ENCODE data around the gene EFR3B. TPM values are rescaled to one million over a fixed set of nuclear protein-coding genes. Genes with fewer than 3 reads are reported as not detected.
"Not testable (repeated sequence)": the region's sequence is repeated elsewhere in the genome, so short reads cannot be mapped to it uniquely, and the experiment has no call there.

EFR3B gene
- 1 to 10 TPM in 1 of 2 donors, under 1 TPM in 1; 0.98 to 3.2 TPM for total RNA-seq

DNA sequence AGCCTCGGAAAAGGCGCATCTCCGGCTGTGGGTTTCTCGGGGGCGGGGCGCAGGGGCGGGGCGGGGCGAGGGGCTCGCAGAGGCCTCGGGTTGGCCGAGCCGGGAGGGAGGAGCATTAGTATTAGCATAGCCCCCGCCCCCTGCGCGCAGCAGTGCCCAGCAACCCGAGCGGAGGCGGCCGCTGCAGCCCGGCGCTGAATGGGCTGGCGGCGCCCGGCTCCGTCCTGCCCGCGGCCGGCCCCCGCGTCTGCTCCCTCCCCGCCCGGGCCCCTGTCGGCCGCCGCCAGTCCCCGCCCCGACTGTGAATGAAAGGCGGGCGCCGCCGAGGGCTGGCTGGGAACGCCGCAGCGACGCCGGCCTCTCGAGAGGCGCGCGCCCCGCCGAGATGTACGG, at the start of gene EFR3B:
TSS of gene EFR3B (plus strand) at position 149 of the 393 bp plus-strand sequence. CDS start at position 386, 237 bp downstream.
- Mint-ChIP-seq H3K9me3 (no peaks in the 10 kb centered on the region), H3K36me3 (no peaks in the 10 kb centered on the region), H3K4me3 (peak within 1 kb of the TSS; percentile 87), H3K27ac (peak within 1 kb of the TSS; percentile 63 to 78), H3K27me3 (peaks cover 22 to 33% of the 10 kb centered on the region in 2 donors), H3K4me1 (ENCODE audit: low read depth in 2 of 2) (peaks cover 24 to 26% of the 10 kb centered on the region in 2 donors)
- ATAC-seq: peak; percentile 98 to 99
- peak; percentile 95 for DNase-seq (ENCODE audit: low spot score)

DNA sequence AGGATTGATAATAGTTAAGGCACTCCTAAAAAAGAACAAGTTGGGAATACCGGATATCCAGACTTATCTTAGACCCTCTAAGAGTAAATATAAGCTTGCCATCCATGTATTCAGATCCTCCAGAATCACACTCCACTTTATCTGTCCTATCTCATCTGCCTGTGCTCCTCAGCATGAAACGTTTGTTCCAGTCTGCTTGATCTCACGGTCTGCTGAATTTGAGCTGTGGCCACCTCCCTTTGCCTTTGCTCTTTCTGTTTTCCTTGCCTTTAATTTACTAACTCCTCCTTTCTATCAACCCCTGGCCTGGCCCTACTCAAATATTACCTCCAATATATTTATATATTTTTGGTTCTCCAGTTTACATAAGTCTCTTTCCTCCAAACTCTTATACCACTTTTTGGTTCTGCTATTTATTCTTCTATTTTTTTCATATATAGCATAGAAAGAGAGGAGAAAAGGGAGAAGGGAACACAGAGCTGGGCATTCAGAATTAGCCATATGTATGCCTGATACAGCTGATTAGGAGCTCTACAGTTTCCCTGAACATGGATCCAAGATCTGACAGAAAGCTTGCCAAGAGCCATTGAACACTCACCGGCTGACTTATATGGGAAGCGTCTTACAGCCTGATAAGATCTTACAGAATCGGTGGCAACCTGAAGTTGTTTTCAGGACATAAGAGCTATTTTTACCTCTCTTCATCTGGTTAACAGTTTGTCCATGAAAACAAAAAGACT, 48.3 kb upstream of the EFR3B start:
- Mint-ChIP-seq H3K9me3 (no peaks in the 10 kb centered on the region), H3K4me3 (no peak overlapping the region), H3K27me3 (peaks cover 17 to 19% of the 10 kb centered on the region in 2 donors), H3K36me3 (no peaks in the 10 kb centered on the region), H3K4me1 (ENCODE audit: low read depth in 2 of 2) (no peaks in the 10 kb centered on the region), H3K27ac (no peak overlapping the region)
- ATAC-seq: no peak
- no peak for DNase-seq (ENCODE audit: low spot score)

GRCh38 chr2:24994146-24994724, 47.6 kb upstream of the EFR3B start:
- H3K27ac Mint-ChIP-seq: no peak overlapping the region
- H3K4me3 Mint-ChIP-seq: no peak overlapping the region
- H3K36me3 Mint-ChIP-seq: no peaks in the 10 kb centered on the region
- DNase-seq (ENCODE audit: low spot score) (no peak), ATAC-seq (no peak)
- H3K27me3 Mint-ChIP-seq: peaks cover 17 to 19% of the 10 kb centered on the region in 2 donors
- H3K9me3 Mint-ChIP-seq: no peaks in the 10 kb centered on the region
- no peaks in the 10 kb centered on the region for H3K4me1 Mint-ChIP-seq (ENCODE audit: low read depth in 2 of 2)

GRCh38 chr2:24999097-24999496, 42.8 kb upstream of the EFR3B start:
- peaks cover 12 to 16% of the 10 kb centered on the region in 2 donors for H3K27me3 Mint-ChIP-seq
- H3K36me3 Mint-ChIP-seq: not testable (repeated sequence)

DNA sequence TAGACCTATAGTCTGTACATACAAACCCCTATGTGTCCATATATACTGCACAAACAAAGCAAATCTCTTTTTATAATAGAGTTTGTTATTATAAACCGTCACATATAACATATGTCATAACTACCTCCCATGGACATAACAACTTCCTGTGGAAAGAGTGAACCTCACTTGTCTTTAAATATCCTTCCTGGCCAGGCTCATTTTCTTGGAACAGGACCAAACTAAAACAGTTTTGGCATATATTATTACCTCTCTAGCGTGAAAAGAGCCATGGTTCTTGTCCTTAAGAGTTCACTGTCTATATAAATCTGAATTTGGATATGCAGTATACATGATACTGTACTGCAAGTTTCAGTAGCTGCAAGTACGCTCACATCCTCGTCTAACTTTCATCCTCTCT, 41.8 kb upstream of the EFR3B start:
- ATAC-seq: no peak
- no peaks in the 10 kb centered on the region for H3K9me3 Mint-ChIP-seq
- no peaks in the 10 kb centered on the region for H3K36me3 Mint-ChIP-seq
- peaks cover 11 to 13% of the 10 kb centered on the region in 2 donors for H3K27me3 Mint-ChIP-seq
- no peak for DNase-seq (ENCODE audit: low spot score)
- H3K4me1 Mint-ChIP-seq (ENCODE audit: low read depth in 2 of 2): no peaks in the 10 kb centered on the region
- no peak overlapping the region for H3K4me3 Mint-ChIP-seq
- H3K27ac Mint-ChIP-seq: no peak overlapping the region

More at GRCh38 chr2:24999097-24999496, 42.8 kb upstream of the EFR3B start:
- DNase-seq (ENCODE audit: low spot score); H3K4me1 Mint-ChIP-seq (ENCODE audit: low read depth in 2 of 2); H3K9me3 Mint-ChIP-seq; ATAC-seq; H3K4me3 Mint-ChIP-seq; H3K27ac Mint-ChIP-seq: not testable (repeated sequence)

DNA sequence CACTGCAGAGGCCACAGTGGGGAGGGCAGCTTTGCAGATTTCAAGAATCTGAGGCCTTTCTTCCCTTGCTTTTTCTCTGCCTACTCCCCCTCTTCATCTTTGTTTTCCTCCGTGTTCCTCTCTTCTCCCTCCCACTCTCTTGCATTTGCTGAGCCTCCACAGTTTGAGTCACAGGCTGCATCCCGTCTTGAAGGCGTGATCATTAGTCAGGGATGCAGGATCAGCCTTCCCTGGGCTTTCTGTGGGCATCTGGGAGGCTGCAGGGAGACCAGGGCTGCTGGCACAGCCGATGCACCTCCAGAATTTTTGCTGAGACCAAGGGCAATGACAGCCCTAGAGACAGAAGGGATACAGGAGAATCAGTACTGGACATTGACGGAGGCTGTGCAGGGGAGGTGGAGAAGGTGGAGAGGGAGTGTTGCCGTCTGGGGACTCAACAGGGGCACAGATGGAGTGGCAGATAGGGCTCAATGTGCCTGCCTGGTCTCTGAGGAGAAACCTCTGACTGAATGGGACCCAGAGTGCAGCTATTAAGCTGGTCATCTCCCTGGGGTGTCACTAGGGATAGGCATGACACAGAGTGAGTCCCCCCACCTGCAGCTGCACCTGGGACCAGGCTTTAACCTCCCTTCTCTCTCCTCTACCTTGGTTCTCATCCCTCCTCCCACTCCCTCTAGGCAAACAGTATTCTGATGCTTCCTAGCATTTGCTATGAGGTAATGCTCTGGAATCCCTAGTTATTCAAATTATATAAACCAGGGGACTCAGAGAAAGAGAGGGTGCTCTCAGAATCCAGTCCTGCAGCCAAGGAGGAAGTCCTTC, 41.2 kb upstream of the EFR3B start:
- Mint-ChIP-seq H3K9me3 (no peaks in the 10 kb centered on the region), H3K27ac (no peak overlapping the region), H3K4me3 (no peak overlapping the region), H3K36me3 (no peaks in the 10 kb centered on the region), H3K27me3 (peaks cover 11 to 13% of the 10 kb centered on the region in 2 donors), H3K4me1 (ENCODE audit: low read depth in 2 of 2) (no peaks in the 10 kb centered on the region)
- no peak for DNase-seq (ENCODE audit: low spot score)
- peak in 1 of 2 donors; percentile 43 for ATAC-seq

DNA sequence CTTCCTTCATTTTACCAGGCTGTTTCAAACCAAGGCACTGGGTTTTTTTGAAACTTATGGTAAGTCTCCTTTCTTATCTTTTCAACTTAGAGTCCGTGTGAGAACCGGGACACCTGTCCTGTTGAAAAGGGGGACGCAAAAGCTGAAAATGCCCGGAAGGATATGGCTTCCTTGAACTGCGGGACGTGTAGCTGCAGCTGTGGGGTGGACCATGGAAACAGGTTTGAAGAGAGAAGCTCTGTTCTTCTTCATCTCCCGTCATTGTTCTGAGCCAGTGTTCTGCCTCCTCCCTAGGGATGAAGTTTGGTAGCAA, 40.6 kb upstream of the EFR3B start:
- Mint-ChIP-seq H3K4me3 (no peak overlapping the region), H3K9me3 (no peaks in the 10 kb centered on the region), H3K27ac (no peak overlapping the region), H3K27me3 (peaks cover 9 to 13% of the 10 kb centered on the region in 2 donors), H3K4me1 (ENCODE audit: low read depth in 2 of 2) (no peaks in the 10 kb centered on the region), H3K36me3 (no peaks in the 10 kb centered on the region)
- ATAC-seq (no peak), DNase-seq (ENCODE audit: low spot score) (no peak)

DNA sequence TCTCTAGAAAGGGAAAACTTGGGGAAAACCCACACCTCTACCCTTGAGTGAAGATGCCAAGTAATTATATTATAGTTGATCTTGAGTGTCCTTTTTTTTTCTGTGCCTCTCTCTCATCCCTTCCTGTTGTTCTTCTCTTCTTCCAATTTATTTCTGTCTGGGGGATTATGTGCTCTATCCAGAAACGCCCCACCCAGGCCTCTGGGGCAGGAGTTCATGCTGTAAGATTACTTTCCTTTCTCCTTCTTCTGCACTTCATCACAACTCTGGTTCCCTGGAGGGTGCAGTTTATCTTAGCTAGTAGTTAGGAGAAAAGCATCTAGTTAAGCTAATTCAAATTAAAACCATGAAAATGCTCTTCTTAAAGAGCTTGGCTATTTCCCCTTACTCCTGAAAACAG, 39.8 kb upstream of the EFR3B start:
- DNase-seq (ENCODE audit: low spot score): no peak
- Mint-ChIP-seq H3K4me1 (ENCODE audit: low read depth in 2 of 2) (no peaks in the 10 kb centered on the region), H3K36me3 (no peaks in the 10 kb centered on the region), H3K27ac (no peak overlapping the region), H3K4me3 (no peak overlapping the region), H3K27me3 (peaks cover 9 to 13% of the 10 kb centered on the region in 2 donors), H3K9me3 (no peaks in the 10 kb centered on the region)
- ATAC-seq: no peak

DNA sequence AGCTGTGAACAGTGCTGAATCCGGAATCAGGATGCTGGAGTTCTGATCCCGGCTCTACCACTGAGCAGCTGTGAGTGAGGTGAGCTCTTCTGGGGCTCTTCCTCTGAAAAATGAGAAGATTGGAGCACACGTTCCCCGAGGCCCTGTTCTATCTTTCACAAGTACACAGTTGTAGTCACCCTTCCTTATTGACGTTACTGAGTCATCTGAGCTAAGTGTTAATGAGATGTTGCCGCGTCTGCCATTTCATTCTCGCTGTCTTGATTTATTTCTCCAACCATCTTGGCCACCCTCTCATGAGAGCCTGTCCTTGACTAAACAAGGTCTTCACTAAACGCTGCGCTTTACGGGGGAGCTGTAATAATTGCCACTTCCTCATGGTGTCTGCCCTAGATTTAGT, 31.9 kb upstream of the EFR3B start:
- H3K27me3 Mint-ChIP-seq: no peaks in the 10 kb centered on the region

GRCh38 chr2:25011342-25011741, 30.5 kb upstream of the EFR3B start:
- H3K4me3 Mint-ChIP-seq; H3K4me1 Mint-ChIP-seq (ENCODE audit: low read depth in 2 of 2); H3K27me3 Mint-ChIP-seq; H3K36me3 Mint-ChIP-seq; H3K27ac Mint-ChIP-seq; H3K9me3 Mint-ChIP-seq; DNase-seq (ENCODE audit: low spot score); ATAC-seq: not testable (repeated sequence)

More for the DNA sequence above, 31.9 kb upstream of the EFR3B start:
- H3K4me3 Mint-ChIP-seq: no peak overlapping the region
- DNase-seq (ENCODE audit: low spot score): no peak
- no peaks in the 10 kb centered on the region for H3K4me1 Mint-ChIP-seq (ENCODE audit: low read depth in 2 of 2)
- no peaks in the 10 kb centered on the region for H3K9me3 Mint-ChIP-seq
- no peaks in the 10 kb centered on the region for H3K36me3 Mint-ChIP-seq
- H3K27ac Mint-ChIP-seq: no peak overlapping the region
- ATAC-seq: peak in 1 of 2 donors; percentile 13

DNA sequence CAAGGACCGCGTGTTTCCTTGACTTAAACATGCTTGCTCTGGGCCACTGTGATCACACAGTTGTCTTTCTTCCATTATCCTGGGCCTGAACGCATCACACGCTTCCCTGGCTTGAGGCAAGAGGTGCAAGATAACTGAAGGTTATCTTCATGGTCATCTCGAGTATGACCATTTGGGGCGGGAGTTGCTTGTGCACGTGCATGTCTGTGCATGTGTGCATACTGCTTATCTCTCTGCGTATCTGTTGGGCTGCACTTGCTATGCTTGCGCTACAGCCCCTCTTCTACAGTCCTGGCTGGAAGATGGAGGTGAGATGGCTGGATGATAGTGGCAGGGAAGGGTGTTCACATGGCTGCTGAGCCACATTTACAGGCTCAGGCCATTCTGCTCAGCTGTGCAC, 27.2 kb upstream of the EFR3B start:
- no peaks in the 10 kb centered on the region for H3K4me1 Mint-ChIP-seq (ENCODE audit: low read depth in 2 of 2)
- H3K9me3 Mint-ChIP-seq: no peaks in the 10 kb centered on the region
- no peaks in the 10 kb centered on the region for H3K27me3 Mint-ChIP-seq
- H3K4me3 Mint-ChIP-seq: no peak overlapping the region
- ATAC-seq (no peak), DNase-seq (ENCODE audit: low spot score) (no peak)
- no peak overlapping the region for H3K27ac Mint-ChIP-seq
- no peaks in the 10 kb centered on the region for H3K36me3 Mint-ChIP-seq

DNA sequence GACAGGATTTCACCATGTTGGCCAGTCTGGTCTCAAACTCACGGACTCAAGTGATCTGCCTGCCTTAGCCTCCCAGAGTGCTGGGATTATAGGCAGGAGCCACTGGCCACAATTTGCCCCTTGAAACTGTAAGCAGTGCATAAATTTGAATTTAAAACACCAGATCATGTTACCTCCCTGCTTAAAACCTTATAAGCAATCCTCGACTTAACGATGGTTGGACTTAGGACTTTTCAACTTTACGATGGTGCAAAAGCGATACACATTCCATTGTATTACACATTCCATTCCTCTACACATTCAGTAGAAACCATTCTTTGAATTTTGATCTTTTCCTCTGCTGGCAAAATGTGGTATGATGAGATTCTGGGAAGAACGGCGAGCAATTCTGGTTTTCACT, 23.2 kb upstream of the EFR3B start:
- Mint-ChIP-seq H3K36me3 (no peaks in the 10 kb centered on the region), H3K4me3 (no peak overlapping the region), H3K9me3 (no peaks in the 10 kb centered on the region), H3K27ac (no peak overlapping the region), H3K27me3 (peaks cover 7 to 12% of the 10 kb centered on the region in 2 donors), H3K4me1 (ENCODE audit: low read depth in 2 of 2) (no peaks in the 10 kb centered on the region)
- DNase-seq (ENCODE audit: low spot score) (no peak), ATAC-seq (no peak)

- H3K27ac Mint-ChIP-seq: no peak overlapping the region
- ATAC-seq (no peak), DNase-seq (ENCODE audit: low spot score) (no peak)
- no peaks in the 10 kb centered on the region for H3K36me3 Mint-ChIP-seq
- H3K27me3 Mint-ChIP-seq: peaks cover 11 to 12% of the 10 kb centered on the region in 2 donors
- no peak overlapping the region for H3K4me3 Mint-ChIP-seq
- H3K4me1 Mint-ChIP-seq (ENCODE audit: low read depth in 2 of 2): no peaks in the 10 kb centered on the region
- H3K9me3 Mint-ChIP-seq: no peaks in the 10 kb centered on the region
These were observed 20.0 kb upstream of the EFR3B start for GRCh38 chr2:25021791-25022362.

DNA sequence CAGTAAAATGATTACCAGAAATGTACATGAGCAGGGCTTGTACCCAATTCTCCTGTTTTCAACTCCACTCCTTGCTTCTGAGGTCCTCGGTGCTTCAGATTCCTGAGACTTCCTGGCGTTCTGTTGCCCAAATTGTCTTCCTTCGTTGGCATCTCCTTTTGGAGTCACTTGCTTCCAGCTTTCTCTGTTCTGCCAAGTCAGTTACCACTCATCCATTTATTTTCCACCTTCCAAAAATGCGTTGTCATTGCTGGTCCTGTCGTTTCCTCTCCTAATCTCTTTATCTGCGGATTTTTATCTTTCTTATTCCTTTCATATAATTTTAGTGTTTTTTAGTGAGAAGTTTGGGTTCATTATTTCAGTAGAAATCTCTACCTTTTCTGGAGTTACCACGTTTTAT, 18.5 kb upstream of the EFR3B start:
- DNase-seq (ENCODE audit: low spot score) (no peak), ATAC-seq (no peak)
- H3K27me3 Mint-ChIP-seq: peaks cover 12 to 13% of the 10 kb centered on the region in 2 donors
- no peaks in the 10 kb centered on the region for H3K36me3 Mint-ChIP-seq
- H3K27ac Mint-ChIP-seq: no peak overlapping the region
- H3K4me1 Mint-ChIP-seq (ENCODE audit: low read depth in 2 of 2): no peaks in the 10 kb centered on the region
- H3K9me3 Mint-ChIP-seq: no peaks in the 10 kb centered on the region
- H3K4me3 Mint-ChIP-seq: no peak overlapping the region

Data from natural killer cell treated with Interleukin-12 subunit alpha and Interleukin-12 subunit beta and Interleukin-15 and Interleukin-18, amount 100 ng/mL, for 72 hours (primary cell).